Measurements from ENCODE around the gene TMEM213.

The TMEM213 gene

GRCh38 chr7:138770904-138771303, 26.9 kb upstream of the TMEM213 start:
- Histone ChIP-seq H4K20me1 (ENCODE audit: insufficient read depth, low read length, poor library complexity, severe bottlenecking) (no peaks in the 10 kb centered on the region), H3K36me3 (ENCODE audit: insufficient read depth, low read length) (no peaks in the 10 kb centered on the region), H3K9ac (ENCODE audit: low read depth, low read length, poor library complexity, severe bottlenecking) (no peak overlapping the region), H3K27me3 (ENCODE audit: insufficient read depth, low read length, poor library complexity, severe bottlenecking) (no peaks in the 10 kb centered on the region), H2AFZ (ENCODE audit: low read length) (no peak overlapping the region), H3F3A (ENCODE audit: low read depth) (no peaks in the 10 kb centered on the region), H3K79me2 (ENCODE audit: insufficient read depth, low read length) (no peaks in the 10 kb centered on the region), H3K4me3 (ENCODE audit: low read length, poor library complexity, severe bottlenecking) (no peak overlapping the region), H3K9me2 (replicated peaks; ENCODE audit: low read depth, low read length) (no peaks in the 10 kb centered on the region), H3K4me2 (ENCODE audit: low read depth, low read length, poor library complexity, severe bottlenecking) (no peak overlapping the region), H3K4me1 (ENCODE audit: insufficient read depth, low read length, poor library complexity, severe bottlenecking) (no peaks in the 10 kb centered on the region), H3K9me3 (ENCODE audit: insufficient read depth, low read depth, low read length) (no peaks in the 10 kb centered on the region)
- TF ChIP-seq, protein P1, sequence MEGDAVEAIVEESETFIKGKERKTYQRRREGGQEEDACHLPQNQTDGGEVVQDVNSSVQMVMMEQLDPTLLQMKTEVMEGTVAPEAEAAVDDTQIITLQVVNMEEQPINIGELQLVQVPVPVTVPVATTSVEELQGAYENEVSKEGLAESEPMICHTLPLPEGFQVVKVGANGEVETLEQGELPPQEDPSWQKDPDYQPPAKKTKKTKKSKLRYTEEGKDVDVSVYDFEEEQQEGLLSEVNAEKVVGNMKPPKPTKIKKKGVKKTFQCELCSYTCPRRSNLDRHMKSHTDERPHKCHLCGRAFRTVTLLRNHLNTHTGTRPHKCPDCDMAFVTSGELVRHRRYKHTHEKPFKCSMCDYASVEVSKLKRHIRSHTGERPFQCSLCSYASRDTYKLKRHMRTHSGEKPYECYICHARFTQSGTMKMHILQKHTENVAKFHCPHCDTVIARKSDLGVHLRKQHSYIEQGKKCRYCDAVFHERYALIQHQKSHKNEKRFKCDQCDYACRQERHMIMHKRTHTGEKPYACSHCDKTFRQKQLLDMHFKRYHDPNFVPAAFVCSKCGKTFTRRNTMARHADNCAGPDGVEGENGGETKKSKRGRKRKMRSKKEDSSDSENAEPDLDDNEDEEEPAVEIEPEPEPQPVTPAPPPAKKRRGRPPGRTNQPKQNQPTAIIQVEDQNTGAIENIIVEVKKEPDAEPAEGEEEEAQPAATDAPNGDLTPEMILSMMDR (conservative IDR thresholded peaks at IDR 0.05; ENCODE audit: low read length) = no peak
- TF ChIP-seq EZH2phosphoT487 (IDR thresholded peaks at IDR 0.05; ENCODE audit: borderline replicate concordance) = no peak

- no peak overlapping the region for H3K4me3 ChIP-seq (ENCODE audit: low read length, poor library complexity, severe bottlenecking)
- no peaks in the 10 kb centered on the region for H3F3A ChIP-seq (ENCODE audit: low read depth)
- TF ChIP-seq EZH2phosphoT487 (IDR thresholded peaks at IDR 0.05; ENCODE audit: borderline replicate concordance) = no peak
- TF ChIP-seq, protein P1 (conservative IDR thresholded peaks at IDR 0.05; ENCODE audit: low read length) = no peak
- H3K9me3 ChIP-seq (ENCODE audit: insufficient read depth, low read depth, low read length) = no peaks in the 10 kb centered on the region
- no peak overlapping the region for H2AFZ ChIP-seq (ENCODE audit: low read length)
- no peaks in the 10 kb centered on the region for H3K9me2 ChIP-seq (replicated peaks; ENCODE audit: low read depth, low read length)
- H3K36me3 ChIP-seq (ENCODE audit: insufficient read depth, low read length) = no peaks in the 10 kb centered on the region
- H3K4me1 ChIP-seq (ENCODE audit: insufficient read depth, low read length, poor library complexity, severe bottlenecking) = no peaks in the 10 kb centered on the region
- no peak overlapping the region for H3K4me2 ChIP-seq (ENCODE audit: low read depth, low read length, poor library complexity, severe bottlenecking)
- H4K20me1 ChIP-seq (ENCODE audit: insufficient read depth, low read length, poor library complexity, severe bottlenecking) = no peaks in the 10 kb centered on the region
- no peaks in the 10 kb centered on the region for H3K79me2 ChIP-seq (ENCODE audit: insufficient read depth, low read length)
- H3K27me3 ChIP-seq (ENCODE audit: insufficient read depth, low read length, poor library complexity, severe bottlenecking) = no peaks in the 10 kb centered on the region
- H3K9ac ChIP-seq (ENCODE audit: low read depth, low read length, poor library complexity, severe bottlenecking) = no peak overlapping the region
These were observed 24.6 kb upstream of the TMEM213 start for GRCh38 chr7:138773176-138773575.

GRCh38 chr7:138773817-138774216, 24.0 kb upstream of the TMEM213 start:
- Histone ChIP-seq H3K79me2 (ENCODE audit: insufficient read depth, low read length) (no peaks in the 10 kb centered on the region), H3K36me3 (ENCODE audit: insufficient read depth, low read length) (no peaks in the 10 kb centered on the region), H3K9ac (ENCODE audit: low read depth, low read length, poor library complexity, severe bottlenecking) (no peak overlapping the region), H3F3A (ENCODE audit: low read depth) (no peaks in the 10 kb centered on the region), H3K27me3 (ENCODE audit: insufficient read depth, low read length, poor library complexity, severe bottlenecking) (no peaks in the 10 kb centered on the region), H3K4me2 (ENCODE audit: low read depth, low read length, poor library complexity, severe bottlenecking) (no peak overlapping the region), H3K4me1 (ENCODE audit: insufficient read depth, low read length, poor library complexity, severe bottlenecking) (no peaks in the 10 kb centered on the region), H2AFZ (ENCODE audit: low read length) (no peak overlapping the region), H3K9me2 (replicated peaks; ENCODE audit: low read depth, low read length) (no peaks in the 10 kb centered on the region), H4K20me1 (ENCODE audit: insufficient read depth, low read length, poor library complexity, severe bottlenecking) (no peaks in the 10 kb centered on the region), H3K9me3 (ENCODE audit: insufficient read depth, low read depth, low read length) (no peaks in the 10 kb centered on the region), H3K4me3 (ENCODE audit: low read length, poor library complexity, severe bottlenecking) (no peak overlapping the region)
- TF ChIP-seq, protein P1 (conservative IDR thresholded peaks at IDR 0.05; ENCODE audit: low read length) = no peak
- TF ChIP-seq EZH2phosphoT487 (IDR thresholded peaks at IDR 0.05; ENCODE audit: borderline replicate concordance) = no peak
